Loucy (cell line): ENCODE results near the gene APOBEC3G.
"Not testable (repeated sequence)": the region's sequence is repeated elsewhere in the genome, so short reads cannot be mapped to it uniquely, and the experiment has no call there.

Experiments
- CTCF ChIP-seq: fragments of 200-600 bp; sonication (generic); conservative IDR thresholded peaks from 2 replicates; pipeline ENCODE4 v1.5.1; 2014; ENCODE audit warnings: mild to moderate bottlenecking, antibody characterized with exemption, low read length
- EZH2phosphoT487 ChIP-seq: fragments of 200-600 bp; IDR thresholded peaks from 2 replicates; pipeline ENCODE4 v1.6.1; 2018; ENCODE audit warnings: antibody characterized with exemption, mild to moderate bottlenecking, moderate library complexity, borderline replicate concordance

DNA sequence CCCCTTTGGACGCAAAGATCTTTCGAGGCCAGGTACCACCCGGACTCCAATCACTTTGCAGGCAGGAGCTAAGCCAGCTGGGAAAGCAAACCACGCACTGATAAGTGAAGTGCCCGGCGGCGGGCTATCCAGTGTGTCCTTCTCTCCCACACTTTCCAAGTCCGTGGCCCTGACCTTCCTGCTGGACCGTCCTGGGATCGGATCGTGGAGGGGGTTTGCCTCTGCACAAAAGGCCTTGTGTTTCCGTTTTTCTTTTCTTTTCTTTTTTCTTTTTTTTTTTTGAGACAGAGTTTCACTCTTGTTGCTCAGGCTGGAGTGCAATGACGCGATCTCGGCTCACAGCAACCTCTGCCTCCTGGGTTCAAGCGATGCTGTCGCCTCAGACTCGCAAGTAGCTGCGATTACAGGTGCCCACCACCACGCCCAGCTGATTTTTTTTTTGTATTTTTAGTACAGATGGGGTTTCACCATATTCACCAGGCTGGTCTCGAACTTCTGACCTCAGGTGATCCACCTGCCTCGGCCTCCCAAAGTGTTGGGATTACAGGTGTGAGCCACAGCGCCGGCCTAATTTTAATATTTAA is 2.1 kb downstream of the APOBEC3G start:
- TF ChIP-seq CTCF, EZH2phosphoT487: not testable (repeated sequence)
